GM23248 (cell line): ENCODE results near the gene MACROD2.

Experiments
- EZH2 ChIP-seq: fragments of 200-600 bp; sonication (generic); IDR thresholded peaks from 2 replicates; pipeline ENCODE4 v1.6.1; 2018; ENCODE audit warnings: antibody characterized with exemption, mild to moderate bottlenecking; ENCODE audit not compliant: insufficient read depth, poor library complexity, severe bottlenecking
- EZH2phosphoT487 ChIP-seq: fragments of 200-600 bp; sonication (generic); IDR thresholded peaks from 2 replicates; pipeline ENCODE4 v1.6.1; 2018; ENCODE audit warnings: antibody characterized with exemption, moderate library complexity, mild to moderate bottlenecking, low read depth; ENCODE audit not compliant: insufficient read depth

DNA sequence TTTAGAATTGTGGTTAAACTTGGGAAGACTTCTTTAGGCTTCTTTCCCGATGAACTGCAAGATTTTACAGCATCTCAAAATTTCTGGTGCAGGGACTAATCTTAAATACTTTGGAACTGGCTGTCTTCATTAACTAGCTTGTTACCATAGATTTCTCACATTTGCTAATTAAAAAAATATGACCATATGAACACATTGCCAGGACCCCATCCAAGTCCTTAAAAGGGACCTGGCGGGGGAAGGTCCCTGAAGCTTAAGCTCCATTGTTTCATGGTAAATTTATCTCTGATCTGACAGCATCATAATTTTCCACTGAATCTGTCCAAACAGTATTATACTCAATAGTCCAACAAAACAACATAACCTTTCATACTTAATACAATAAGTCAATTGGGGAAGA is 859.9 kb downstream of the MACROD2 start:
- TF ChIP-seq EZH2: no peak
- no peak for TF ChIP-seq EZH2phosphoT487
